GM12878 (cell line): ENCODE measurements around the gene TRIM40. TPM values are rescaled to one million over a fixed set of nuclear protein-coding genes. Genes with fewer than 3 reads are reported as not detected.

Source experiments
- ATAC-seq: fragments of 200-7000 bp; cut with Tn5 transposase; 3 replicates; pipeline ENCODE4 v1.9.1; 2020; ENCODE audit warnings: mild to moderate bottlenecking, moderate library complexity
- BruUV-seq: library from RNA; stranded (reverse); fragments of 400-500 nt; replicated peaks from 2 replicates; lab custom pipeline; 2021; lab: Mats Ljungman, UMichigan
- CTCF ChIA-PET: fragments of 300-600 bp; sonication (Branson Sonifier 250); formaldehyde crosslinking; extraction: SDS; loops from one replicate; lab custom pipeline; 2021; ENCODE audit warnings: inconsistent platforms; lab: Yijun Ruan, JAX
- POLR2A ChIA-PET: fragments of 350-600 bp; formaldehyde crosslinking; extraction: SDS; loops from one replicate; lab custom pipeline; 2021; ENCODE audit warnings: inconsistent platforms; lab: Charles Lee
- RAD21 ChIA-PET: fragments of 300-600 bp; sonication (Branson Sonifier 250); formaldehyde crosslinking; loops from one replicate; lab custom pipeline; 2023; ENCODE audit warnings: antibody characterized with exemption; ENCODE audit not compliant: unreplicated experiment; lab: Charles Lee
- SMC1A ChIA-PET: fragments of 300-600 bp; sonication (Branson Sonifier 250); formaldehyde crosslinking; loops from one replicate; lab custom pipeline; 2023; ENCODE audit not compliant: unreplicated experiment, uncharacterized antibody; lab: Charles Lee
- DNase-seq: peaks from one replicate; pipeline ENCODE4 v3.0.0-alpha.2; 2011; ENCODE audit warnings: low read depth, low spot score
- FAIRE-seq: peaks from 3 replicates; lab custom pipeline; 2011; peaks lifted over from hg19 to GRCh38; lab: Jason Lieb, UNC
- H2AFZ ChIP-seq: 2 replicates; pipeline ENCODE4 v1.6.0; 2011; ENCODE audit warnings: low read depth, low read length, control low read depth; ENCODE audit not compliant: control insufficient read depth
- H3K27ac ChIP-seq: 2 replicates; pipeline ENCODE4 v1.5.1; 2011; ENCODE audit warnings: control low read depth; ENCODE audit not compliant: control insufficient read depth, insufficient read depth
- H3K27me3 ChIP-seq, 2 experiments: replicated peaks in 1 of 2; 2 replicates each; pipeline versions ENCODE4 v1.6.0 to v1.6.1; 2011; ENCODE audit warnings: low read length in 1 of 2; ENCODE audit not compliant: control insufficient read depth in 2 of 2, insufficient read depth in 2 of 2
- H3K36me3 ChIP-seq, 2 experiments: 2 replicates each; pipeline ENCODE4 v1.5.1; 2011; ENCODE audit warnings: low read length in 1 of 2; ENCODE audit not compliant: control insufficient read depth in 2 of 2, insufficient read depth in 2 of 2
- H3K4me1 ChIP-seq: 2 replicates; pipeline ENCODE4 v1.6.1; 2011; ENCODE audit warnings: mild to moderate bottlenecking, low read length, moderate library complexity, mixed read lengths; ENCODE audit not compliant: control insufficient read depth, insufficient read depth
- H3K4me2 ChIP-seq: 2 replicates; pipeline ENCODE4 v1.6.0; 2011; ENCODE audit warnings: control low read depth; ENCODE audit not compliant: control insufficient read depth, insufficient read depth
- H3K4me3 ChIP-seq: fragments of 200-600 bp; sonication (generic); 2 replicates; pipeline ENCODE4 v1.5.1; 2016
- H3K79me2 ChIP-seq: 2 replicates; pipeline ENCODE4 v1.6.0; 2011; ENCODE audit warnings: low read length; ENCODE audit not compliant: control insufficient read depth, insufficient read depth
- H3K9ac ChIP-seq: 2 replicates; pipeline ENCODE4 v1.8.0; 2011; ENCODE audit warnings: low read length, control low read depth, mixed read lengths; ENCODE audit not compliant: control insufficient read depth, insufficient read depth
- H3K9me3 ChIP-seq: replicated peaks from 3 replicates; pipeline ENCODE4 v1.5.1; 2011; ENCODE audit warnings: mild to moderate bottlenecking, low read length; ENCODE audit not compliant: control insufficient read depth, insufficient read depth
- H4K20me1 ChIP-seq: 2 replicates; pipeline ENCODE4 v1.6.0; 2011; ENCODE audit not compliant: control insufficient read depth, insufficient read depth
- CBX5 ChIP-seq: sonication (generic); IDR thresholded peaks from 2 replicates; pipeline ENCODE4 v1.6.1; 2016; ENCODE audit warnings: low read depth, moderate library complexity, mild to moderate bottlenecking, inconsistent platforms
- IKZF1 ChIP-seq: fragments of 450-650 bp; conservative IDR thresholded peaks from 2 replicates; pipeline ENCODE4 v1.6.1; 2017; ENCODE audit warnings: antibody characterized with exemption, mild to moderate bottlenecking
- JUNB ChIP-seq: IDR thresholded peaks from 2 replicates; pipeline ENCODE4 v1.6.1; 2016; ENCODE audit warnings: antibody characterized with exemption, mild to moderate bottlenecking
- NR2C2 ChIP-seq: IDR thresholded peaks from 2 replicates; pipeline ENCODE4 v1.6.1; 2011; ENCODE audit warnings: borderline replicate concordance, low read depth; ENCODE audit not compliant: control insufficient read depth, insufficient read length
- POLR2A ChIP-seq: IDR thresholded peaks from 2 replicates; pipeline ENCODE4 v1.6.1; 2011; ENCODE audit warnings: low read depth, mild to moderate bottlenecking, low read length
- SUZ12 ChIP-seq: fragments of 200-600 bp; sonication (generic); IDR thresholded peaks from one replicate; pipeline ENCODE4 v1.6.1; 2018; ENCODE audit warnings: antibody characterized with exemption, mild to moderate bottlenecking; ENCODE audit not compliant: unreplicated experiment
- TBL1XR1 ChIP-seq: IDR thresholded peaks from 2 replicates; pipeline ENCODE4 v1.6.1; 2012; ENCODE audit warnings: low read depth, low read length, improper control_type of control experiment
- ZNF24 ChIP-seq: fragments of 450-650 bp; IDR thresholded peaks from 2 replicates; pipeline ENCODE4 v1.6.1; 2017; ENCODE audit warnings: antibody characterized with exemption, mild to moderate bottlenecking
- WGBS: methylation state at CpG from one replicate; pipeline ENCODE4 v1.1.6; 2016; ENCODE audit warnings: low lambda C conversion rate; ENCODE audit not compliant: insufficient replicate concordance, insufficient coverage; ENCODE audit errors: missing lambda C conversion rate; 5-methylcytosine and 5-hydroxymethylcytosine counted together
- in situ Hi-C: fragments of 300-500 bp; cut with MboI; formaldehyde crosslinking; loops from 9 replicates; pipeline ENCODE4 v1.14.3; 2018; ENCODE audit warnings: mixed read lengths
- intact Hi-C: fragments of 100-400 bp; cut with micrococcal nuclease; formaldehyde crosslinking; loops from one replicate; pipeline ENCODE4 v1.14.2; 2022; ENCODE audit not compliant: unreplicated experiment
- polyA plus RNA-seq, 11 experiments: library from polyadenylated mRNA; depleted of rRNA in 4 of 11; unstranded in 6 of 11; stranded (reverse) in 5 of 11; fragments of >200 nt; fragmentation: Nextera tagmentation in 4 of 11; fragmentation: Illumina TruSeq in 1 of 11; extraction: Ambion mirVana in 4 of 11; extraction: Trizol in 1 of 11; gene quantifications; 1 replicate in 1 of 11; 2 replicates in 10 of 11; pipeline versions ENCODE4 v1.2.1 to v1.2.3, GENCODE V29; 2011 to 2016; ENCODE audit warnings: inconsistent platforms in 2 of 11, missing spikeins in 2 of 11, low read depth in 1 of 11
- total RNA-seq, 4 experiments: library from RNA; depleted of rRNA in 3 of 4; stranded (reverse); fragments of >200 nt in 3 of 4; fragmentation: Illumina TruSeq in 1 of 4; extraction: Trizol in 1 of 4; gene quantifications; 2 replicates each; pipeline versions ENCODE4 v1.2.1 to v1.2.3, GENCODE V29; 2013 to 2021
- TF ChIP-seq, protein P1 (sequence below): fragments of 450-650 bp; IDR thresholded peaks from 2 replicates; pipeline ENCODE4 v1.6.1; 2017; ENCODE audit warnings: low read depth, mild to moderate bottlenecking, moderate library complexity
- TF ChIP-seq, protein P2 (sequence below): IDR thresholded peaks from 2 replicates; pipeline ENCODE4 v1.6.1; 2011; ENCODE audit warnings: mild to moderate bottlenecking, low read depth, low read length, moderate library complexity; ENCODE audit not compliant: insufficient replicate concordance
- TF ChIP-seq, protein P3 (sequence below): fragments of 450-650 bp; IDR thresholded peaks from 2 replicates; pipeline ENCODE4 v1.6.1; 2017; ENCODE audit warnings: antibody characterized with exemption, mild to moderate bottlenecking, moderate library complexity

TRIM40 gene
- total and polyA plus RNA-seq, 10 of the 15 experiments (the other 5 are each of a cell fraction or from before 2014, with no cell fraction given): not detected

DNA sequence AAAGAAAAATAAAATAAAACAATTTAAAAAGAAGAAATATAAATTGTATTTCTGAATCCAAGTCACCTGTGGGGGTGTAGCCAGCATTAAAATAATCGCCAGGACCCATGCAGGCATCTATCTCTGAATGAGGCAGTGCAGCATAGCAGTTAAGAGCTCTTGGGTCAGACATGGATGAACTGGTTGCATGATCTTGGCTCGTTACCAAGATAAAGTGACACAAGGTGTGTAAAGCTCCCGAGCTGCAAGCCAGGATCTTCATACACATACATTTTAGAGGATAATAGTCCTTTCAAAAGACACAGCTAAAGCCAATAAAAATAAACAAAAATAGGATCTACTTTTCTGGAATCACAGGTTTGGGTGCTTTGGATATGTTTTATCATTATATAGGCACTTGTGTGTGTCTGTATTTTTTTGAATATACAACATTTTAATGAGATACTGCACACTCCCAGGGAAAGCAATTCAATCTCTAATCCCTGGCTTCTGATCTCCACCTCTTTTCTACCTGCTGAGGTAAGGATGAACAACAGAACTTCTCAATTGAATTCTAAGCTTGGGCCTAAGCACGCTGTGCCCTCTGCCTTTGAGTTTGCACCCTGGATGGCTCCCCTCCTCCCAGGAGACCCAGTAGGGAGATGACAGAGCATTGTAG is 16.2 kb downstream of the TRIM40 start (continued):
- TF ChIP-seq, protein P1, sequence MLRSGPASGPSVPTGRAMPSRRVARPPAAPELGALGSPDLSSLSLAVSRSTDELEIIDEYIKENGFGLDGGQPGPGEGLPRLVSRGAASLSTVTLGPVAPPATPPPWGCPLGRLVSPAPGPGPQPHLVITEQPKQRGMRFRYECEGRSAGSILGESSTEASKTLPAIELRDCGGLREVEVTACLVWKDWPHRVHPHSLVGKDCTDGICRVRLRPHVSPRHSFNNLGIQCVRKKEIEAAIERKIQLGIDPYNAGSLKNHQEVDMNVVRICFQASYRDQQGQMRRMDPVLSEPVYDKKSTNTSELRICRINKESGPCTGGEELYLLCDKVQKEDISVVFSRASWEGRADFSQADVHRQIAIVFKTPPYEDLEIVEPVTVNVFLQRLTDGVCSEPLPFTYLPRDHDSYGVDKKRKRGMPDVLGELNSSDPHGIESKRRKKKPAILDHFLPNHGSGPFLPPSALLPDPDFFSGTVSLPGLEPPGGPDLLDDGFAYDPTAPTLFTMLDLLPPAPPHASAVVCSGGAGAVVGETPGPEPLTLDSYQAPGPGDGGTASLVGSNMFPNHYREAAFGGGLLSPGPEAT: no peak
- TF ChIP-seq SUZ12: no peak

DNA sequence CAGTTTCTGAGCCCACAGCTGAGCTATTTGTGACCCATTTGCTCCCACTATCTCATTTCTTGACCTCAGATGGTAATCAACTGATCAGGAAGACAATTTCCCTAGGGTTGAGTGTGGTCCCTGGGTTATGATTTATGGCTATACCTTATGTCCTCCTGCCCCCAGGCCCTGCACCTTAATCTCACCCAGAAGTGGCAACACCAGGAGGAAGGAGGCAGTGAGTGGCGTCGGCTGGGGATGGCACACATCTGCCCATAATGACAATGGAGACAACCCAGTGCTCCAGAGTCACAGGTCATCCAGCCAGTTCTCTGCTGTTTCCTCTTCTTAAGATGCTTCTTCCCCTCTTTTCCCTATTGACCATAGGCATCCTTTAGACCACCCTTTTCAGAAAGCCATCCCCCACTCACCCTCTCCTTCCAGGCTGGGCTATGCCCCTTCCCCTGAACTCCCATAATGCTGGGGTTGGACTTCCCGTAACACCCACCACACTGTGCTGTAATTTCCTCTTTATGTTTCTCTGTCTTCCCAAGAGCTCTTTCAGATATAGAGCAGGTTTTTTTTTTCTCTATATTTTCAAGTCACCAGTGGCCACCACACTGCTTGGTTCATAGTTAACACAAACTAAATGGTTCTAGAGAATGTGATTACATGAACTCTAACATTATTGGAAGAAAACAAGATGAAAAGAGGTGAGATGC is 17.1 kb downstream of the TRIM40 start:
- Histone ChIP-seq H3K4me2 (no peak overlapping the region), H2AFZ (no peak overlapping the region), H3K27me3 (peaks cover 0 to 2% of the 10 kb centered on the region in 2 experiments; a peak in 3 of 4 replicates), H3K9me3 (no peaks in the 10 kb centered on the region), H3K36me3 (no peaks in the 10 kb centered on the region), H4K20me1 (no peaks in the 10 kb centered on the region), H3K4me3 (no peak overlapping the region), H3K79me2 (no peaks in the 10 kb centered on the region), H3K9ac (no peak overlapping the region), H3K27ac (no peak overlapping the region), H3K4me1 (peaks cover 1% of the 10 kb centered on the region; the same call in 1 of the 2 replicates)
- DNase-seq (no peak), ATAC-seq (no peak), FAIRE-seq (no peak)
- in situ Hi-C loops (no loop called here), intact Hi-C loops (no loop called here)
- no TSS peak for BruUV-seq
- 89% methylated on average over 3 of the region's 3 CpGs for WGBS
- ChIA-PET SMC1A (interaction anchor here (1.3 kb wide), 1 partner anchor 10 kb away, joined by 3 read pairs; no protein-coding TSS in a partner anchor), RAD21 (no interaction called here), POLR2A (interaction anchor here (0.5 kb wide), 1 partner anchor 42 kb away, joined by 6 read pairs; no protein-coding TSS in a partner anchor), CTCF (interaction anchor here (3.1 kb wide), 1 partner anchor 49 kb away, joined by 16 read pairs; no protein-coding TSS in a partner anchor)
- TF ChIP-seq POLR2A (no peak), TBL1XR1 (no peak), NR2C2 (no peak), JUNB (no peak), ZNF24 (no peak), IKZF1 (no peak), CBX5 (no peak)
- TF ChIP-seq, protein P2, sequence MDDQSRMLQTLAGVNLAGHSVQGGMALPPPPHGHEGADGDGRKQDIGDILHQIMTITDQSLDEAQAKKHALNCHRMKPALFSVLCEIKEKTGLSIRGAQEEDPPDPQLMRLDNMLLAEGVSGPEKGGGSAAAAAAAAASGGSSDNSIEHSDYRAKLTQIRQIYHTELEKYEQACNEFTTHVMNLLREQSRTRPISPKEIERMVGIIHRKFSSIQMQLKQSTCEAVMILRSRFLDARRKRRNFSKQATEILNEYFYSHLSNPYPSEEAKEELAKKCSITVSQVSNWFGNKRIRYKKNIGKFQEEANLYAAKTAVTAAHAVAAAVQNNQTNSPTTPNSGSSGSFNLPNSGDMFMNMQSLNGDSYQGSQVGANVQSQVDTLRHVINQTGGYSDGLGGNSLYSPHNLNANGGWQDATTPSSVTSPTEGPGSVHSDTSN: no peak
- TF ChIP-seq, protein P3, sequence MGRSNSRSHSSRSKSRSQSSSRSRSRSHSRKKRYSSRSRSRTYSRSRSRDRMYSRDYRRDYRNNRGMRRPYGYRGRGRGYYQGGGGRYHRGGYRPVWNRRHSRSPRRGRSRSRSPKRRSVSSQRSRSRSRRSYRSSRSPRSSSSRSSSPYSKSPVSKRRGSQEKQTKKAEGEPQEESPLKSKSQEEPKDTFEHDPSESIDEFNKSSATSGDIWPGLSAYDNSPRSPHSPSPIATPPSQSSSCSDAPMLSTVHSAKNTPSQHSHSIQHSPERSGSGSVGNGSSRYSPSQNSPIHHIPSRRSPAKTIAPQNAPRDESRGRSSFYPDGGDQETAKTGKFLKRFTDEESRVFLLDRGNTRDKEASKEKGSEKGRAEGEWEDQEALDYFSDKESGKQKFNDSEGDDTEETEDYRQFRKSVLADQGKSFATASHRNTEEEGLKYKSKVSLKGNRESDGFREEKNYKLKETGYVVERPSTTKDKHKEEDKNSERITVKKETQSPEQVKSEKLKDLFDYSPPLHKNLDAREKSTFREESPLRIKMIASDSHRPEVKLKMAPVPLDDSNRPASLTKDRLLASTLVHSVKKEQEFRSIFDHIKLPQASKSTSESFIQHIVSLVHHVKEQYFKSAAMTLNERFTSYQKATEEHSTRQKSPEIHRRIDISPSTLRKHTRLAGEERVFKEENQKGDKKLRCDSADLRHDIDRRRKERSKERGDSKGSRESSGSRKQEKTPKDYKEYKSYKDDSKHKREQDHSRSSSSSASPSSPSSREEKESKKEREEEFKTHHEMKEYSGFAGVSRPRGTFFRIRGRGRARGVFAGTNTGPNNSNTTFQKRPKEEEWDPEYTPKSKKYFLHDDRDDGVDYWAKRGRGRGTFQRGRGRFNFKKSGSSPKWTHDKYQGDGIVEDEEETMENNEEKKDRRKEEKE: no peak
